IPS DF 6.9 (cell line): ENCODE measurements around the gene FXYD5.

ENCODE experiments used
- DNase-seq: peaks from one replicate; pipeline ENCODE4 v3.0.0-alpha.2; 2013; ENCODE audit warnings: low read depth, low spot score
- H3K27ac ChIP-seq: one replicate; pipeline ENCODE4 v1.5.1; 2013; ENCODE audit warnings: low read length, control low read depth
- H3K27me3 ChIP-seq: 2 replicates; pipeline ENCODE4 v1.6.1; 2013; ENCODE audit warnings: mild to moderate bottlenecking, low read length; ENCODE audit not compliant: control insufficient read depth, insufficient read depth
- H3K36me3 ChIP-seq: 2 replicates; pipeline ENCODE4 v1.6.1; 2013; ENCODE audit warnings: low read length; ENCODE audit not compliant: control insufficient read depth, insufficient read depth
- H3K4me1 ChIP-seq: 2 replicates; pipeline ENCODE4 v1.6.1; 2013; ENCODE audit warnings: low read length; ENCODE audit not compliant: control insufficient read depth, insufficient read depth
- H3K4me3 ChIP-seq: 2 replicates; pipeline ENCODE4 v1.5.1; 2013; ENCODE audit warnings: mild to moderate bottlenecking, low read length
- H3K9me3 ChIP-seq: 2 replicates; pipeline ENCODE4 v1.6.1; 2013; ENCODE audit warnings: low read length, inconsistent platforms; ENCODE audit not compliant: control insufficient read depth, insufficient read depth
- WGBS: extraction: QIAGEN DNeasy Blood & Tissue Kit; methylation state at CpG from one replicate; pipeline ENCODE4 v1.1.7; 2013; ENCODE audit warnings: mixed read lengths, missing lambda C conversion rate; ENCODE audit not compliant: insufficient read length, insufficient coverage; 5-methylcytosine and 5-hydroxymethylcytosine counted together

FXYD5 gene

DNA sequence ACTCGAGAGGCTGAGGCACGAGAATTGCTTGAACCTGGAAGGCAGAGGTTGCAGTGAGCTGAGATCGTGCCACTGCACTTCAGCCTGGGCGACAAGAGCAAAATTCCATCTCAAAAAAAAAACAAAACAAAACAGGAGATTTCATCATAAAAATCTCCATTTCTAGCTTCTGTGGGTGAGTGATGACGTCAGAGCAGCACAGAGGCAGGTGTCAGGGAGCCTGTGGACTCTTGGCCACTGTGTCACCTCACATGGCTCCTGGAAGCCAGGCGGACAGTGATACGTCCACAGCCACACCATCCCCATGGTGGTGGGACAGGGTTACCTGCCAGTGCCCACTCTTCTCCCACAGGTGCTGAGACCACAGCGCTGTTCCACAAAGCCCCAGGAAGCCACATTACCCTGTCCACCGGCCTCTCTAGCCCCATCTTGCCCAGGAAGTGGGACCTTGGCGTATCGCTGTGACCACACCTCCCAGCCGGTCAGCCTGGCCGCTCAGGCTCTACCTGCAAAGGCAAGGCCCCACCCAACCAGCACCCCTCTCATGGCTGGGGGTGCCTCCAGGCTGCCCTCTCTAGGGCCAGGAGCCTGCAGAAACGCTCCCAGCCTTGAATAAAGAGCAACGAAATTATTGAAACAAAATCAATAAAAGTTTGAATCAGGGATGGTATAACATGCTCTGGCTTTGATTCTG, 41.4 kb upstream of the FXYD5 start:
- H3K9me3 ChIP-seq, result no peaks in the 10 kb centered on the region
- WGBS, result no CpG with 5 or more reads among the region's 15 CpGs
- peaks cover 2% of the 10 kb centered on the region for H3K4me1 ChIP-seq
- no peaks in the 10 kb centered on the region for H3K27me3 ChIP-seq
- no peak for DNase-seq
- no peak overlapping the region for H3K4me3 ChIP-seq
- H3K36me3 ChIP-seq, result no peaks in the 10 kb centered on the region
- H3K27ac ChIP-seq, result no peak overlapping the region

GRCh38 chr19:35114353-35115176, 40.0 kb upstream of the FXYD5 start:
- peak; percentile 80 for DNase-seq
- no CpG with 5 or more reads among the region's 23 CpGs for WGBS
- Histone ChIP-seq H3K27me3 (no peaks in the 10 kb centered on the region), H3K36me3 (no peaks in the 10 kb centered on the region), H3K4me1 (peaks cover 2% of the 10 kb centered on the region), H3K9me3 (no peaks in the 10 kb centered on the region), H3K27ac (no peak overlapping the region), H3K4me3 (no peak overlapping the region)

DNA sequence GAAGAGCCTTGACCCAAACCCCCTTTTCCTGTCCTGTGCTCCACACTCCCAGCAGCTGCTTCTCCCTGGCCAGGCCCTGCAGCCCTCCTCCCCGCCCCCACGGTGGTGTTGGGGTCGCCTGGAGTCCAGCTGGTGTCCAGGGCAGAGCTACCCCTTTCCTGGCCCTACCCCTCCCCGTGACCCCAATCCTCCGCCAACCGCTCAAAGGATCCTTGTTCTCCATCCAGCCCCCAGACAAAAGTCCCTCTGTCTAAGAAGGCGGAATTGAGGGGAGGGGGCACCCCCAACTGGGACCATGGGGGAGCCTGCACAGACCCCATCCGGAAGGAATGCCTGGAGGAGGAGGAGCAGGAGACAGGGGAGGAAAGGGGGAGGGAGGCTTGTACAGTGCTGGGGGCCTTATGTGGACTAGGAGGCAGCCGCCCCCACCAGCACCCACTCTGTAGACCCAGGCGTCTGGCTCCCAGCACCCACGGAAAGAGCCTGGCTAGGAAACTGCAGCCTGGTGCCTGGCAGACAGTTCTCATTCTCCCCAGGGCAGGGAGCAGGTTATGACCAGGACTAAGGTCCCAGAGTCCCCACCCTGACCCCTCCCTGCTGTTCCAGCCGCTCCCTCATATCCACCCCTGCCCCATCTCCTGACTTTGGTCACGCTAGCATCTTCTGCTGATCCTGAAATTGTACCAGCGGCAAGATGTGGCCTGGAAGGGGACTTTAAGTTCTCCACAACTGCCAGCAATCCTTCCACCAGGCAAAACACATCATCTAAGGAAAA, 39.2 kb upstream of the FXYD5 start, which contains the start of gene FXYD3:
Gene FXYD3, plus strand, starts transcription at position 647 of the 775 bp plus-strand sequence. CDS start 3,554 bp downstream, outside the sequence.
- Histone ChIP-seq H3K27ac (no peak within 1 kb of the TSS), H3K36me3 (no peaks in the 10 kb centered on the region), H3K27me3 (no peaks in the 10 kb centered on the region), H3K4me1 (no peaks in the 10 kb centered on the region; the same call in 1 of the 2 replicates), H3K9me3 (no peaks in the 10 kb centered on the region), H3K4me3 (no peak within 1 kb of the TSS)
- no CpG with 5 or more reads among the region's 14 CpGs for WGBS
- DNase-seq, result no peak

DNA sequence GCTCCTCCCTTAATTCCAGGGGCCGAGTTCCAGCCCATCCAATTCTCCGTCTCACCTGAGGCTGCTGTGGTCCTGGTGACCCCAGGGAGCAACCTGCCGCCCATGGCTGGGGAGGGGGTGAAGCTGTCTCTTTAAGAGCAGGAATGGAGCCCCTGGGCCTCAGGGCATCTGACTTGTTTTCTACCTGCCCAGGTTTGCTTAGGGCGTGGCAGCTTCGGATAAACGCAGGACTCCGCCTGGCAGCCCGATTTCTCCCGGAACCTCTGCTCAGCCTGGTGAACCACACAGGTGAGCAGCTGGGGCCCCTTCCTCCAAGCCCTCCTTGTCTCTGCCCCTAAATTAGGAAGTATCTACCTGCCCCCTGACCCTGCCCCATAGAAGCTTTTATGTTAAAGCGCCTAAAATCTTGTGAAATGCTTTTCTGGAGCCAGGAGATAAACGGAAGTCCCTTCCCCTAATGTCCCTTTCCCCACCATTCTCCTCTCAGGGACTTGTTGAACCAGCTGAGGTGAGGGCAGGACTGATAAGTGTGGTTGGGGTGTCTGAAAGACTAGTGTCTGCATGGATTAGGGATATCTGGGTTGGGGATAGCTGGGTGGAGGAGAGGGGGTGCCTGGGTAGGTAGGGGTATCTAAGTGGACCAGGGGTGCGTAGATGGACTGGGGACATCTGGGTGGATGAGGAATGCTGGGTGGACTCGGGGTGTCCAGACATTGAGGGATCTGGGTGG, 38.3 kb upstream of the FXYD5 start:
- H3K9me3 ChIP-seq, result no peaks in the 10 kb centered on the region
- H3K27ac ChIP-seq, result no peak overlapping the region
- no peaks in the 10 kb centered on the region; the same call in 1 of the 2 replicates for H3K4me1 ChIP-seq
- no peak for DNase-seq
- WGBS, result no CpG with 5 or more reads among the region's 13 CpGs
- H3K4me3 ChIP-seq, result no peak overlapping the region
- H3K36me3 ChIP-seq, result no peaks in the 10 kb centered on the region
- no peaks in the 10 kb centered on the region for H3K27me3 ChIP-seq

DNA sequence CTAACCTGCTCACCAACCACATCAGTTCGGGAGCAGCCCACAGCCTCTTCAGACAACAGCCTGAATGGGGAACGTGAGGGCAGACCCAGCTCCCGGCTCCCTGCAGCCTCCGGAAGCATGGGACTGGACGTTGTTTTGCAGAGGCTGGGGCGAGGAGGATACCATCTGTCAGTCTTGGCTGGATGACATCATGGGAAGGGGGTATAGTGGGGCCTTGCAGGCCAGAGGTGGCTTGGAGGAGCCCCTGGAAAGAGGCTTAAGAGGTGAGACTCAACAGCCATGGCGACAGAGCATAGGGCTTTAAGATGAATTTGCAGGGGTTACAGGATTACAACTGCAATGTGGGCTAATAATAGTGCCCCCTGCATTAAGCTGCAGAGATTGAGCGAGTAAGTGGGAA, 37.4 kb upstream of the FXYD5 start:
- H3K4me1 ChIP-seq, result no peaks in the 10 kb centered on the region; the same call in 1 of the 2 replicates
- WGBS, result no CpG with 5 or more reads among the region's 8 CpGs
- H3K27me3 ChIP-seq, result no peaks in the 10 kb centered on the region
- no peak for DNase-seq
- H3K27ac ChIP-seq, result no peak overlapping the region
- H3K36me3 ChIP-seq, result no peaks in the 10 kb centered on the region
- no peaks in the 10 kb centered on the region for H3K9me3 ChIP-seq
- no peak overlapping the region for H3K4me3 ChIP-seq

DNA sequence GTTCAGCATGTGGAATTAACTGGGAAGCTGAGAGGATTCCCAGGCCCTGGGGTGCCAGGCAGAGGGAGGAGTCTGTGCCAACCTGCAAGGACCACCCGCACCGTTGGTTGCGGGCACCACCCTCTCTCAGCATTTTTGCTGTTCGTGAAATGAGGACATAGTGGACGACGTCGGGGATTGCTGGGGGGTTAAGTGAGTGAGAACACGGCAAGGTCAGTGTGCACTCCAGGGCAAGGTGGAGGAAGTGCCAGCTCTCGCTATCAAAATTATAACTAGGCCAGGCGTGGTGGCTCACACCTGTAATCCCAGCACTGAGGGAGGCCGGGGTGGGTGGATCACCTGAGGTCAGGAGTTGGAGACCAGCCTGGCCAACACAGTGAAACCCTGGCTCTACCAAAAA, 36.7 kb upstream of the FXYD5 start:
- no peaks in the 10 kb centered on the region for H3K27me3 ChIP-seq
- no peak overlapping the region for H3K27ac ChIP-seq
- no CpG with 5 or more reads among the region's 11 CpGs for WGBS
- no peaks in the 10 kb centered on the region for H3K9me3 ChIP-seq
- H3K36me3 ChIP-seq, result no peaks in the 10 kb centered on the region
- no peaks in the 10 kb centered on the region; the same call in 1 of the 2 replicates for H3K4me1 ChIP-seq
- no peak overlapping the region for H3K4me3 ChIP-seq
- DNase-seq, result no peak

DNA sequence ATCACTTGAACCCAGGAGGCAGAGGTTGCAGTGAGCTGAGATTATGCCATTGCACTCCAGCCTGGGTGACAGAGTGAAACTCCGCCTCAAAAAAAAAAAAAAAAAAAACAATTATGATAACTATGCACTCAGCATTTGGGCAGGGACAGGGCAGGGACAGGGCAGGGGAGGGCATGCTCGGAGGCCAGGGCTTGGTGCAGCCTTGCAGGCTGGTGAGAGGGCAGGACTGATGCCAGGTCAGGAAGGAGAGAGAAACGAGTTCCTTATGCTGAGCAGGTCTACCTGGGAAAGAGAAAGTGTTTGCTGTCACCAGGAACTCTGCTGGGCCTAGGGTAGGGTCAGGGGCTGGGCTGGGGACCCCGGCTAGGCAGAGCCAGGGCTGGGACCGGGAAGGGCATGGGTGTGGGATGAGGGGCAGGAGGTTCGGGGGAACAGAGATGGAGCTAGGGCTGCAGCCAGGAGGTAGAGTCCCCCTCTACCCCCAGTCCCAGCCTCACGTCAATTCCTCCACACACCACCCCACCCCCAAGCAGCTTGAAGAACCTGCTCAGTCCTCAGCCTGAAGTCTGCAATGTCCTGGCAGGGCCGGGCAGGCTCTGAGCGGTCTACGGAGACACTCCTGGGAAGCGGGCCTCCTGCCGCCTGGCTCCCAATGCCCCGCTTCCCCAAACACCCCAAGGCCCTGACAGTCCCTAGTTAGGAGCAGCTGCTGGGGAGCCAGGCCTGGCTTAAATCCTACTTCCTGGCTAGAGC, 36.1 kb upstream of the FXYD5 start:
- no peak for DNase-seq
- Histone ChIP-seq H3K4me1 (peaks cover 2% of the 10 kb centered on the region; the same call in 1 of the 2 replicates), H3K9me3 (no peaks in the 10 kb centered on the region), H3K36me3 (no peaks in the 10 kb centered on the region), H3K27ac (no peak overlapping the region), H3K27me3 (no peaks in the 10 kb centered on the region), H3K4me3 (no peak overlapping the region)
- no CpG with 5 or more reads among the region's 13 CpGs for WGBS

- H3K27ac ChIP-seq, result no peak overlapping the region
- WGBS, result no CpG with 5 or more reads among the region's 14 CpGs
Observed at GRCh38 chr19:35119091-35119490, 35.4 kb upstream of the FXYD5 start.

DNA sequence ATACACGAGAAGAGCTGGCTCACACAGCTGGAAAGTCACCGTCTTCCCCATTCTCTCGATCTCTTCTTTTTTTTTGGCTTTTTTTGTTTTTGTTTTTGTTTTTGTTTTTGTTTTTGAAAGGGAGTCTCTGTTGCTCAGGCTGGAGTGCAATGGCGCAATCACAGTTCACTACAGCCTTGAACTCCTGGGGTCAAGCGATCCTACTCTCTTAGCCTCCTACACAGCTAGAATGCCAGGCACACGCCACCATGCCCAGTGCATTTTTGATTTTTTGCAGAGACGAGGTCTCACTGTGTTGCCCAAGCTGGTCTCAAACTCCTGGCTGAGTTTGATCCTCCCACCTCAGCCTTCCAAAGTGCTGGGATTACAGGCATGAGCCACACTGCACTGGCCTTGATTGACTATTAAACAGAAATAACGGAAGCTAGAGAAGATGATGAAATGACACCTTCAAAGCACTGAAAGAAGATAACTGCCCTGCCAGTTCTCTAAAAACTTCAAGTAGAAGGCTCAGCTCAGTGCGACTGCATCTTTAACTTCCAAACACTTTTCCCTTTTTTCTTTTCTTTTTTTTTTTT, 34.9 kb upstream of the FXYD5 start:
- no peak overlapping the region for H3K4me3 ChIP-seq
- DNase-seq, result no peak
- H3K27ac ChIP-seq, result no peak overlapping the region
- no peaks in the 10 kb centered on the region for H3K27me3 ChIP-seq
- peaks cover 2% of the 10 kb centered on the region; the same call in 1 of the 2 replicates for H3K4me1 ChIP-seq
- WGBS, result no CpG with 5 or more reads among the region's 9 CpGs
- no peaks in the 10 kb centered on the region for H3K9me3 ChIP-seq
- H3K36me3 ChIP-seq, result no peaks in the 10 kb centered on the region

More at GRCh38 chr19:35119091-35119490, 35.4 kb upstream of the FXYD5 start:
- no peaks in the 10 kb centered on the region for H3K27me3 ChIP-seq
- no peaks in the 10 kb centered on the region for H3K36me3 ChIP-seq
- no peak for DNase-seq
- peaks cover 2% of the 10 kb centered on the region; the same call in 1 of the 2 replicates for H3K4me1 ChIP-seq
- no peaks in the 10 kb centered on the region for H3K9me3 ChIP-seq
- no peak overlapping the region for H3K4me3 ChIP-seq
